Mucosa of descending colon (tissue), 3 donors: ENCODE results near the gene PILRA. TPM values are rescaled to one million over a fixed set of nuclear protein-coding genes. Genes with fewer than 3 reads are reported as not detected.

Source experiments
- ATAC-seq: fragments of 200-7000 bp; cut with Tn5 transposase; one replicate; pipeline ENCODE4 v1.9.1; 2020; ENCODE audit warnings: mild to moderate bottlenecking, moderate library complexity
- DNase-seq, 3 donors: peaks; one replicate each; pipeline ENCODE4 v3.0.0-alpha.2; 2020
- H3K36me3 ChIP-seq: fragments of 200-600 bp; one replicate; pipeline ENCODE4 v1.8.0; 2021; ENCODE audit warnings: low read depth, mild to moderate bottlenecking
- H3K4me1 ChIP-seq: fragments of 200-600 bp; one replicate; pipeline ENCODE4 v1.8.0; 2021; ENCODE audit warnings: low read depth, mild to moderate bottlenecking
- H3K4me3 ChIP-seq: fragments of 200-600 bp; one replicate; pipeline ENCODE4 v1.8.0; 2021; ENCODE audit warnings: mild to moderate bottlenecking
- H3K9me3 ChIP-seq: fragments of 200-600 bp; one replicate; pipeline ENCODE4 v1.8.0; 2021; ENCODE audit warnings: mild to moderate bottlenecking
- intact Hi-C, 2 donors: fragments of 100-400 bp; cut with DNase I in 1 of 2; cut with micrococcal nuclease in 1 of 2; formaldehyde crosslinking; loops; one replicate each; pipeline versions ENCODE4 v1.11.0 to v1.11.1; 2022; cut with DNase I, micrococcal nuclease
- total RNA-seq, 3 donors: library from RNA; stranded (reverse); fragmentation: NEBNext Ultra II Directional in 2 of 3; extraction: Animal tissue kit (Norgen Biotek cat#: 25700) in 2 of 3; gene quantifications; one replicate each; pipeline versions ENCODE4 v1.2.1 to v1.2.4, GENCODE V29; 2021 to 2023
- TF ChIP-seq, protein P1 (sequence below): fragments of 200-600 bp; IDR thresholded peaks from one replicate; pipeline ENCODE4 v1.8.0; 2022; ENCODE audit warnings: antibody characterized with exemption, mild to moderate bottlenecking
- donor health status: DM: no; HTN: no; CAD: no; lungs with moderate emphysema.
- donor health status: DM: no; HTN: no; CAD: no.
- donor health status: DM: no; HTN: yes; CAD: no.

PILRA gene
- total RNA-seq, 3 donors from 2014 or later: 4.2 to 15.9 (median 7.8) TPM

DNA sequence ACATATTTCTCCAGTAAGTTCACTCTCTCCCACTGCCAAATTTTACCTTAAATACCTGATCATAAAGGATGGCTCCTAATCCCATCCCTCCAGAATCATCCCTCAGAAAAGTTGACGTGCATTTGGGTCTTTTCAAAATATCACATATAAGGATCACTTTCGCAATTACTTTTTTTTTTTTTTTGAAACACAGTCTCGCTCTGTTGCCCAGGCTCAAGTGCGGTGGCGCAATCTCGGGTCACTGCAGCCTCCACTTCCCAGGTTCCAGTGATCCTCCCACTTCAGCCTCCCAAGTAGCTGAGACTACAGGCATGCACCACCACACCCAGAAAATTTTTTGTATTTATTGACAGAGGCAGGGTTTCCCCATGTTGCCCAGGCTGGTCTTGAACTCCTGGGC, 37.8 kb downstream of the PILRA start:
- intact Hi-C loops: no loop called here
- TF ChIP-seq, protein P1, sequence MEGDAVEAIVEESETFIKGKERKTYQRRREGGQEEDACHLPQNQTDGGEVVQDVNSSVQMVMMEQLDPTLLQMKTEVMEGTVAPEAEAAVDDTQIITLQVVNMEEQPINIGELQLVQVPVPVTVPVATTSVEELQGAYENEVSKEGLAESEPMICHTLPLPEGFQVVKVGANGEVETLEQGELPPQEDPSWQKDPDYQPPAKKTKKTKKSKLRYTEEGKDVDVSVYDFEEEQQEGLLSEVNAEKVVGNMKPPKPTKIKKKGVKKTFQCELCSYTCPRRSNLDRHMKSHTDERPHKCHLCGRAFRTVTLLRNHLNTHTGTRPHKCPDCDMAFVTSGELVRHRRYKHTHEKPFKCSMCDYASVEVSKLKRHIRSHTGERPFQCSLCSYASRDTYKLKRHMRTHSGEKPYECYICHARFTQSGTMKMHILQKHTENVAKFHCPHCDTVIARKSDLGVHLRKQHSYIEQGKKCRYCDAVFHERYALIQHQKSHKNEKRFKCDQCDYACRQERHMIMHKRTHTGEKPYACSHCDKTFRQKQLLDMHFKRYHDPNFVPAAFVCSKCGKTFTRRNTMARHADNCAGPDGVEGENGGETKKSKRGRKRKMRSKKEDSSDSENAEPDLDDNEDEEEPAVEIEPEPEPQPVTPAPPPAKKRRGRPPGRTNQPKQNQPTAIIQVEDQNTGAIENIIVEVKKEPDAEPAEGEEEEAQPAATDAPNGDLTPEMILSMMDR: no peak
- Histone ChIP-seq H3K4me3 (no peak overlapping the region), H3K36me3 (no peaks in the 10 kb centered on the region), H3K4me1 (no peaks in the 10 kb centered on the region), H3K9me3 (no peaks in the 10 kb centered on the region)
- DNase-seq (no peak), ATAC-seq (no peak)

DNA sequence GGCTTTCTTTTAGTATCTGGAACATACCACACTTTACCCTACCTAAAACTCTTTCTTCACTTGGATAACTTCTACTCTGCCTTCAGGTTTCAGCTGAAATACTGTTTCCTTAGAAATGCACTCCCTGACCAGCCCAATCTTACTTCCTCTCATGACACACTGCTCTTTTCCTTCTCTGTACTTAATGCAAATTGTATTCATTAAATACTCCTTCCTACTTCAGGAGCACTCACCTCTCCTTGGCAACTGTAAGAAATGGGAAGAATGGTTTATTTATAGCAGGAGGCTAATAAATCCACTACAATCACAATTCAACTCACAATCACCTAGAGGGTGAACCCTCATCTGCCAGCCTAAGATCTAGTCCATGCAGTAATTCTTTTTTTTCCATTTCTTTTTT, 40.1 kb downstream of the PILRA start:
- intact Hi-C loops: no loop called here
- H3K36me3 ChIP-seq: no peaks in the 10 kb centered on the region
- H3K4me1 ChIP-seq: no peaks in the 10 kb centered on the region
- DNase-seq (no peak), ATAC-seq (no peak)
- H3K9me3 ChIP-seq: no peaks in the 10 kb centered on the region
- TF ChIP-seq, protein P1: no peak
- no peak overlapping the region for H3K4me3 ChIP-seq

DNA sequence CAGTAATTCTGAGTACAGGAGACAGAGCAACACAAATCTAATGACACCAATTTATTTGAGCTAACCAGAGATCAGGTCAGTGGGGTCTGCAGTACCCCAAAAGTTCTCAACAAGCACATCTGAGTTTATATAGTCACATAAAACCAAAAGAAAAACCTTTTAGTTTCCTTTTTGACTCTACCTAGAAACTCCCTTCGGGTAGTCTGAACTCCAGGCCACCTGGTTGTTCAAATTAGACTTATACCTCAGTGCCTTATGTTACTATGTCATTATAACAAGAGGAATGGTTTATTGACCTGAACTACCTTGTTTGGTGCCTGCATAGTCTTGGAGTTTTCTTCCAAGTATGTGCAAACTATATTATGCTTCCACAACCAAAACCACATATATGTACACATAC, 40.6 kb downstream of the PILRA start:
- Histone ChIP-seq H3K36me3 (no peaks in the 10 kb centered on the region), H3K9me3 (no peaks in the 10 kb centered on the region), H3K4me3 (no peak overlapping the region), H3K4me1 (no peaks in the 10 kb centered on the region)
- no peak for ATAC-seq
- TF ChIP-seq, protein P1: no peak
- intact Hi-C loops: no loop called here
- no peak for DNase-seq

DNA sequence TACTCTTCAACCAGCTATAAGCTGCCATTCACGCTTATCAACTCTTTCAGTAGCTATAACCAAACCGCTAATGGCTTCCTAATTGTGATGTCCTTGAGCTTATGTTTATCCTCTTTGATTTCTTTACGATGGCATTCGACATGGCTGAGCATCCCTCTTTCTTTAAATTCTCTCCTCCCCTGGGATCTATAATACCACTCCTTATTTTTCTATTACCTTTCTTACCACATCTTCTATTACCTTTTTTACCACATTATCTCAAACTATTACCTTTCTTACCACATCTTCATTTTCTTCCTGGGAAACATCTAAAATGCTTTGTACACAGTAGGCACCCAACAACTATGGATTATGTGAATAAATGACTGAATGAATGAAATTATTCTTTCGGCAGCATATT, 42.2 kb downstream of the PILRA start:
- intact Hi-C loops: no loop called here
- TF ChIP-seq, protein P1: no peak

DNA sequence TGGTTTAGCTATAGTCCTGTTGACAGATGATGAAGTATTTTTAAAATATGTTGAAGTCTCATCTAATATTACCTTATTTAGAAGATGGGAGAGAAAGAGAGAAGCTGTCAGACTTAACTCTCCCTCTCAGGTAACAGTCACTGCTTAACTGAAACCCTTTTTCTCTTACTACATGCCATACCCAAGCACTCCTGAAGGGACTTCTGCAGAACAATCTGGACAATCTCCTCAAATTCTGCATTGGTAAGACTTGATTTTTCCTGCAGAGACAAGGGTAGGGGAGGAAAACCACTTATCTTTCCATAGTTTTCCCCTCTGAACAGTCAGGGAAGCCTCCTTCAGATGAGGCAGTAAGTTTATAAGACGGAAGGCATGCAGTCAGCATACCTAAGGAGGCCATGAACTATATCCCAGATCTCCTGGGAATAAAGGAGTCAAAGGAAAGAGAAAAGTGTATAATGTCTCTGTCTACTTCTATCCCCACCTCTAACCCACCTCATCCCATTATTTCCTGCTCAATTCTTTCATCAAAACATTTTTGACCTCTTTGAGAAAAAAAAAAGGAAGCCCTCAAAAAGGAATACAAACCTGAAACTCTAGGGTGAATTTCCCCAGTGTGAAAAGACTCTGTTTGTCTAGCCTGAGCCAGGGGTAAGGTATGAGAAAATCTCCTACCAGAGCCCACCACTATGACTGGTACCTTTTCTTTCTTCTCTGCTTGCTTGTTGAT, 45.8 kb downstream of the PILRA start:
- DNase-seq (no peak), ATAC-seq (no peak)
- no peaks in the 10 kb centered on the region for H3K36me3 ChIP-seq
- H3K9me3 ChIP-seq: no peaks in the 10 kb centered on the region
- TF ChIP-seq, protein P1: no peak
- H3K4me3 ChIP-seq: no peak overlapping the region
- intact Hi-C loops: no loop called here
- no peaks in the 10 kb centered on the region for H3K4me1 ChIP-seq

More for the DNA sequence above, 42.2 kb downstream of the PILRA start:
- Histone ChIP-seq H3K4me1 (no peaks in the 10 kb centered on the region), H3K36me3 (no peaks in the 10 kb centered on the region), H3K9me3 (no peaks in the 10 kb centered on the region), H3K4me3 (no peak overlapping the region)
- no peak for ATAC-seq
- no peak for DNase-seq
